ENCODE results near the gene COL9A3.

- TF ChIP-seq CTCF (IDR thresholded peaks at IDR 0.05; ENCODE audit: low read depth, low read length) = no peak
- TF ChIP-seq EZH2phosphoT487 (IDR thresholded peaks at IDR 0.05; ENCODE audit: low read depth) = no peak
Measured at GRCh38 chr20:62872184-62872847, 55.5 kb downstream of the COL9A3 start.

Measured in OCI-LY3 (cell line).